ENCODE measurements around the gene TEC. TPM values are rescaled to one million over a fixed set of nuclear protein-coding genes. Genes with fewer than 3 reads are reported as not detected.

The TEC gene
- total RNA-seq, 2 experiments from 2014 or later = 2.1 to 11.5 TPM

DNA sequence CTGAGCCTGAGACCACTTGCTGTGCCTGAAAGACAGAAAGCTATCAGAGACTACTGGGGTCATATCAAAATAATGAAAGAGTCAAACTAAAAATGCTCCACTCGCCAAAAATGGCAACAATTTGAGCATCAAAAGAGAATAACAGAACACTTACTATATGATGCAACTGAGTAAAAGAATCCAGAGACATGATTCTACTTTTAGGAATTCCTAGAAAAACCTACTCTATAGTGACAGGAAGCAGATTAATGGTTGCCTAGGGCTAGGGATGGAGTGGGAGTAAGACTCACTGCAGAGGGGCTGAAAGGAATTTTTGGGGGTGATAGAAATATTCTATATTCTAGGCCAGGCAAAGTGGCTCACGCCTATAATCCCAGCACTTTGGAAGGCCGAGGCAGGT lies 42.3 kb upstream of the TEC start:
- Histone ChIP-seq H3K4me2 (ENCODE audit: low read length) (no peak overlapping the region), H3K4me1 (ENCODE audit: insufficient read depth, low read length, poor library complexity, severe bottlenecking) (no peaks in the 10 kb centered on the region), H3K9me3 (ENCODE audit: low read length) (no peaks in the 10 kb centered on the region), H2AFZ (ENCODE audit: low read length) (no peak overlapping the region), H3K4me3 (ENCODE audit: low read depth, low read length, poor library complexity, severe bottlenecking) (no peak overlapping the region), H4K20me1 (ENCODE audit: insufficient read depth, low read length) (no peaks in the 10 kb centered on the region), H3K79me2 (ENCODE audit: insufficient read depth, low read depth, low read length) (no peaks in the 10 kb centered on the region), H3K9me2 (ENCODE audit: insufficient read depth, low read length) (no peaks in the 10 kb centered on the region), H3K36me3 (ENCODE audit: insufficient read depth, low read length) (no peaks in the 10 kb centered on the region), H3K27ac (ENCODE audit: low read depth, low read length, poor library complexity, severe bottlenecking) (no peak overlapping the region)
- intact Hi-C loops (cut with micrococcal nuclease; ENCODE audit: unreplicated experiment) = loop anchor here (10.0 kb wide), 1 partner anchor 113 kb away; no protein-coding TSS in a partner anchor
- DNase-seq (ENCODE audit: low spot score) = no peak
- TF ChIP-seq, protein P1, sequence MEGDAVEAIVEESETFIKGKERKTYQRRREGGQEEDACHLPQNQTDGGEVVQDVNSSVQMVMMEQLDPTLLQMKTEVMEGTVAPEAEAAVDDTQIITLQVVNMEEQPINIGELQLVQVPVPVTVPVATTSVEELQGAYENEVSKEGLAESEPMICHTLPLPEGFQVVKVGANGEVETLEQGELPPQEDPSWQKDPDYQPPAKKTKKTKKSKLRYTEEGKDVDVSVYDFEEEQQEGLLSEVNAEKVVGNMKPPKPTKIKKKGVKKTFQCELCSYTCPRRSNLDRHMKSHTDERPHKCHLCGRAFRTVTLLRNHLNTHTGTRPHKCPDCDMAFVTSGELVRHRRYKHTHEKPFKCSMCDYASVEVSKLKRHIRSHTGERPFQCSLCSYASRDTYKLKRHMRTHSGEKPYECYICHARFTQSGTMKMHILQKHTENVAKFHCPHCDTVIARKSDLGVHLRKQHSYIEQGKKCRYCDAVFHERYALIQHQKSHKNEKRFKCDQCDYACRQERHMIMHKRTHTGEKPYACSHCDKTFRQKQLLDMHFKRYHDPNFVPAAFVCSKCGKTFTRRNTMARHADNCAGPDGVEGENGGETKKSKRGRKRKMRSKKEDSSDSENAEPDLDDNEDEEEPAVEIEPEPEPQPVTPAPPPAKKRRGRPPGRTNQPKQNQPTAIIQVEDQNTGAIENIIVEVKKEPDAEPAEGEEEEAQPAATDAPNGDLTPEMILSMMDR (conservative IDR thresholded peaks at IDR 0.05; ENCODE audit: low read length) = no peak
- TF ChIP-seq EZH2phosphoT487 (IDR thresholded peaks at IDR 0.05; ENCODE audit: borderline replicate concordance, low read depth, low read length) = no peak
- CTCF ChIA-PET (ENCODE audit: unreplicated experiment) = no interaction called here
- POLR2A ChIA-PET = interaction anchor here (0.5 to 1.1 kb wide), 4 partner anchors 13 to 112 kb away, joined by 3 to 4 read pairs (median 3); partner anchors contain the start of gene SLAIN2
- BruUV-seq (replicated peaks) = no TSS peak

GRCh38 chr4:48308901-48309300 lies 39.3 kb upstream of the TEC start:
- Histone ChIP-seq H3K9me2 (ENCODE audit: insufficient read depth, low read length) (no peaks in the 10 kb centered on the region), H2AFZ (ENCODE audit: low read length) (no peak overlapping the region), H3K79me2 (ENCODE audit: insufficient read depth, low read depth, low read length) (no peaks in the 10 kb centered on the region), H4K20me1 (ENCODE audit: insufficient read depth, low read length) (no peaks in the 10 kb centered on the region), H3K4me2 (ENCODE audit: low read length) (no peak overlapping the region), H3K4me1 (ENCODE audit: insufficient read depth, low read length, poor library complexity, severe bottlenecking) (no peaks in the 10 kb centered on the region), H3K36me3 (ENCODE audit: insufficient read depth, low read length) (no peaks in the 10 kb centered on the region), H3K4me3 (ENCODE audit: low read depth, low read length, poor library complexity, severe bottlenecking) (no peak overlapping the region), H3K9me3 (ENCODE audit: low read length) (no peaks in the 10 kb centered on the region), H3K27ac (ENCODE audit: low read depth, low read length, poor library complexity, severe bottlenecking) (no peak overlapping the region)
- TF ChIP-seq, protein P1 (conservative IDR thresholded peaks at IDR 0.05; ENCODE audit: low read length) = no peak
- TF ChIP-seq EZH2phosphoT487 (IDR thresholded peaks at IDR 0.05; ENCODE audit: borderline replicate concordance, low read depth, low read length) = no peak
- ChIA-PET POLR2A (interaction anchor here (0.7 kb wide), 1 partner anchor 323 kb away, joined by 3 read pairs; no protein-coding TSS in a partner anchor), CTCF (ENCODE audit: unreplicated experiment) (no interaction called here)
- no TSS peak for BruUV-seq (replicated peaks)
- intact Hi-C loops (cut with micrococcal nuclease; ENCODE audit: unreplicated experiment) = no loop called here
- no peak for DNase-seq (ENCODE audit: low spot score)

DNA sequence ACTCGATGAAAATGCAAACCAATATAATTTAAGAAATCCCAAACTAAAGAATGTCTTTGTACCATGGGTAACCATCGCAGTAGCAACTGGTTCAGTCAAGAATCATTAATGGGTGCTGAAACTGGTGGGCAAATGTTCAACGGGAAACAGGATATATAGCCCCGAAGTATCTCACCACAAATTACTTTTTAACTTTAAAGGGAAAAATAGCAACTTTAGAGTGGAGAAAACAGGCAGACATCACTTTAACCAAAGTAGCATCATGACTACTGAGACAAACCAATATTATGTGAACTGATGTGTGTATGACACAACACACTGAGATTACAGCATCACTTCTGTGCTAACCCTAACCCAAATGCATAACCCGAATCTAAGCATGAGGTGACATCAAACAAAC lies 37.9 kb upstream of the TEC start:
- no peaks in the 10 kb centered on the region for H3K4me1 ChIP-seq (ENCODE audit: insufficient read depth, low read length, poor library complexity, severe bottlenecking)
- no peaks in the 10 kb centered on the region for H3K9me2 ChIP-seq (ENCODE audit: insufficient read depth, low read length)
- no peaks in the 10 kb centered on the region for H3K79me2 ChIP-seq (ENCODE audit: insufficient read depth, low read depth, low read length)
- intact Hi-C loops (cut with micrococcal nuclease; ENCODE audit: unreplicated experiment) = no loop called here
- POLR2A ChIA-PET = no interaction called here
- no peaks in the 10 kb centered on the region for H3K36me3 ChIP-seq (ENCODE audit: insufficient read depth, low read length)
- H3K4me2 ChIP-seq (ENCODE audit: low read length) = no peak overlapping the region
- no TSS peak for BruUV-seq (replicated peaks)
- H3K4me3 ChIP-seq (ENCODE audit: low read depth, low read length, poor library complexity, severe bottlenecking) = no peak overlapping the region
- no peaks in the 10 kb centered on the region for H3K9me3 ChIP-seq (ENCODE audit: low read length)
- TF ChIP-seq EZH2phosphoT487 (IDR thresholded peaks at IDR 0.05; ENCODE audit: borderline replicate concordance, low read depth, low read length) = no peak
- TF ChIP-seq, protein P1 (conservative IDR thresholded peaks at IDR 0.05; ENCODE audit: low read length) = no peak
- no peaks in the 10 kb centered on the region for H4K20me1 ChIP-seq (ENCODE audit: insufficient read depth, low read length)
- no peak overlapping the region for H2AFZ ChIP-seq (ENCODE audit: low read length)
- no peak for DNase-seq (ENCODE audit: low spot score)
- CTCF ChIA-PET (ENCODE audit: unreplicated experiment) = no interaction called here
- no peak overlapping the region for H3K27ac ChIP-seq (ENCODE audit: low read depth, low read length, poor library complexity, severe bottlenecking)
